GM18517 (cell line): ENCODE results near the gene ZNF674.
"Not testable (repeated sequence)": the region's sequence is repeated elsewhere in the genome, so short reads cannot be mapped to it uniquely, and the experiment has no call there.

ENCODE experiments used
- ATAC-seq: cut with Tn5 transposase; IDR thresholded peaks from one replicate; pipeline ENCODE4 v1.9.1; 2021; ENCODE audit warnings: mild to moderate bottlenecking, moderate library complexity; ENCODE audit not compliant: unreplicated experiment

ZNF674 gene

DNA sequence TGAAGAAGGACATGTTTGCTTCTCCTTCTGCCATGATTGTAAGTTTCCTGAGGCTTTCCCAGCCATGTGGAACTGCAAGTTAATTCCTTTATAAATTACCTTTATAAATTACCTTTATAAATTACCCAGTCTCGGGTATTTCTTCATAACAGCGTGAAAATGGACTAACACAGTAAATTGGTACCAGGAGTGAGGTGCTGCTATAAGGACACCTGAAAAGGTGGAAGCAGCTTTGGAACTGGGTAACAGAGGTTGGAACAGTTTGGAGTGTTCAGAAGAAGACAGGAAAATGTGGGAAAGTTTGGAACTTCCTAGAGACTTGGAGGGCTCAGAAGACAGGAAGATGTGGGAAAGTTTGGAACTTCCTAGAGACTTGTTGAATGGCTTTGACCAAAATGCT, 66.6 kb downstream of the ZNF674 start:
- ATAC-seq = not testable (repeated sequence)

GRCh38 chrX:46477435-46477834, 67.8 kb downstream of the ZNF674 start:
- no peak for ATAC-seq

DNA sequence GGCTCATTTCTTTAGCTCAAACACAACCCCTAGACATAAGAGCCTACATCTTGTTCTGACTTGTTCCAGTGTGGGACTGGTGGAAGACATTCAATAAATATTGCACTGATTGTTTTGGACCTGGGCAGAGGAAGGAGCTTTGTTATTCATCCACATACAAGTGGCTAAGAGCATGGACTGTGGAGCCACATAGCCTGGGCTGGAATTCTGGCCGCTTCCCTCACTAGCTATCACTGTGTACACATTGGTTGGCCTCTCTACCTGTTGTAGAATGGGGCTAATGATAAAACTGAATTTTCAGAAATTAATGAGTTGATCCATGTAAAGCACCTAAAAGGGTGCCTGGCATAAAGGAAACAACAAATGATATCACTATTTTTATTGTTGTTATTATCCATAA, 80.0 kb downstream of the ZNF674 start:
- no peak for ATAC-seq

DNA sequence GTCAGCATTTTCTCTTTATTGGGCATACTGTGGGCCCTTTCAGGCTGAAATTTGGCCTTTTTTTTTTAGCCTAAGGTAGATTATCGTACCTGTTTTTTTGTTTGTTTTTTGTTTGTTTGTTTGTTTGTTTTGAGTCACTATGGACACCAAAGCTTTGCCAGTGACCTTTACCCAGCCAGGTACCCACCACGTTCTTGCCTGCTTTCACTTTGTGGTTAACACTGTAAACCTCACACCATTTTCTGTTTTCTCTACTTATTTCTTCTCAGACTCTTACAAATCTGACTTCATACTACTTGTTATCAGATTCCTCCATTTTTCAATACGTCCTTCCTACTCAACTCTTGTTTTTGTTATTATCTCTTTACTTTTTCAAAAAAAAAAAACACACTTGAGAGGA, 81.5 kb downstream of the ZNF674 start:
- ATAC-seq = no peak

DNA sequence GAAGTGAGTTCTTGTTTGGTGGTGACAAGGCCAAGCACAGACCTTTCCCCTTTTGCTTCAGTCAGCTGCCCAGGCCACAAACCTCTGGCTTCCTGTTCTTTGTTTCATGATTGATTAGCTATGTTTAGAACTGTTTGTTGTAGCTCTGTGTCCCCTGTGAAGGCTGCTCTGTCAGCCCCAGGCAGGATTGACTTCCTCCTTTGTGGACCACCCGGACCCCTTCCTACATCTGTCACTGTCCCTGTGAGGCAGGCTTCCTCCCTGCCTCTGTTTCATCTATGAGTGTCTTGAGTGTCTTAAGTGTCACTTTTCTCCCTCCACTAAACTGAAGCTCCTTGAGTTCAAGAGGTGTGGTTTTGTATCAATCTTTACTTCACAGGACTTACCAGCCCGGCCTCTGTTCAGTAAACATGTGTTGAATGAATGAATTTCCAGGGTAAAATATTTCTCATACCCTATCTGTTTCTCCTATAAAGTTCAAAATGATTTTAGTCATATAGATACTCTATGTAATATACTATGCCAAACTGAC, 83.5 kb downstream of the ZNF674 start:
- ATAC-seq = peak; percentile 95

- peak; percentile 16 for ATAC-seq
Measured at GRCh38 chrX:46460801-46461659, 84.2 kb downstream of the ZNF674 start.

- ATAC-seq = no peak
Measured at GRCh38 chrX:46459603-46460002, 85.6 kb downstream of the ZNF674 start.

DNA sequence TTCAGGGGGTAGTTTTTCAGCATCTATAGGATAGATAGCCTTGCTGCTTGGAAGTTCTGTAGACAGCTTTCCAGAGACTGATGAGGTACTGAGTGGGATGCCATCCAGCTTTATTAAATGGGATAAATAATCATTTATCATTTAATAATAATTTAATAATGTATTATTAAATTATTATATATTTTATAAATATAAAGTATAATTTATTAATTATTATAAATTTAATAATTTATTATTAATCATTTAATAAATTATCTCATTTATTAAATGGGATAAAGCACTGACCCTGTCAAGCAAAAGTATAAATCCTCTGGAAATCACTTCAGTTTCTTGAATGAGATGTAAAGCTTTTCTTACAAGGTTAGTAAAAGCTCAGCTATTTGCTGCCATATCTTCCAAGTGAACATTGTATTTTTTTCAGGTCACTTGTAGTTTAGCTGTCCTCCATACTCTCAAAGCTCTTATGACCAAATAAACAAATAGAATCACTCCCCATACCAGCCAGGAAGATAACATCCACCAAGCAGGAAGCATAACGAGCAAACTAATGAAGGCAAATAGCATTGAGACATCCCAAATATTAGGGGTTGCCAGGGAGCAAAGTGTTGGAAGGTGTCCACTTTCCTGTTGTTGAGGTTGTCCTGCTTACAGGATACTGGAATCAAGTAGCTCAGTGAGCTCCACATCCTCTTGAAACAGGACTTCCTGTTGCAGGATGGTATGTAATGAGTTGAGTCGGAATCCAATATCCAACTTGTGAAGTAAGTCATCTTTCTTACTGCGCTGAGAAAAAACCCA, 88.9 kb downstream of the ZNF674 start:
- ATAC-seq = no peak
